HepG2 (cell line): ENCODE measurements around the gene CD19. TPM values are rescaled to one million over a fixed set of nuclear protein-coding genes. Genes with fewer than 3 reads are reported as not detected.

Experiments used
- ATAC-seq: fragments of 200-7000 bp; cut with Tn5 transposase; 3 replicates; pipeline ENCODE4 v1.9.1; 2020; ENCODE audit warnings: mild to moderate bottlenecking, moderate library complexity
- BruUV-seq: library from RNA; stranded (reverse); fragments of 400-500 nt; replicated peaks from 2 replicates; lab custom pipeline; 2021; lab: Mats Ljungman, UMichigan
- CTCF ChIA-PET: fragments of 300-600 bp; formaldehyde crosslinking; extraction: SDS; loops from one replicate; lab custom pipeline; 2021; ENCODE audit warnings: low total read pairs, inconsistent platforms, low intra/inter-chr PET ratio; lab: Yijun Ruan, JAX
- POLR2A ChIA-PET: fragments of 350-600 bp; sonication (Branson Sonifier 250); formaldehyde crosslinking; loops from one replicate; lab custom pipeline; 2020; ENCODE audit warnings: antibody characterized with exemption, inconsistent platforms; lab: Yijun Ruan, JAX
- DNase-seq: peaks from one replicate; pipeline ENCODE4 v3.0.0-alpha.2; 2015; ENCODE audit warnings: low spot score
- FAIRE-seq: peaks from 3 replicates; lab custom pipeline; 2011; peaks lifted over from hg19 to GRCh38; lab: Jason Lieb, UNC
- H2AFZ ChIP-seq: one replicate; pipeline ENCODE4 v1.6.1; 2011; ENCODE audit warnings: low read length, inconsistent platforms
- H3K27ac ChIP-seq: fragments of 300-600 bp; 3 replicates; pipeline ENCODE4 v1.8.0; 2011; ENCODE audit warnings: mixed run types, mild to moderate bottlenecking, mixed read lengths, low read length, inconsistent platforms; ENCODE audit not compliant: insufficient read depth; ENCODE audit errors: extremely low read length
- H3K27me3 ChIP-seq, 2 experiments: fragments of 200-600 bp in 1 of 2; 2 replicates in 1 of 2; 3 replicates in 1 of 2; pipeline versions ENCODE4 v1.6.0 to v1.8.0; 2011; ENCODE audit warnings: low read length in 2 of 2, mild to moderate bottlenecking in 2 of 2, moderate library complexity in 2 of 2, inconsistent platforms in 1 of 2; ENCODE audit not compliant: insufficient read depth in 2 of 2, control insufficient read depth in 1 of 2
- H3K36me3 ChIP-seq, 2 experiments: fragments of 200-600 bp in 1 of 2; replicated peaks in 1 of 2; 2 replicates in 1 of 2; 3 replicates in 1 of 2; pipeline versions ENCODE4 v1.5.1 to v1.8.0; 2011; ENCODE audit warnings: low read length in 2 of 2, inconsistent platforms in 1 of 2; ENCODE audit not compliant: insufficient read depth in 2 of 2, control insufficient read depth in 1 of 2
- H3K4me1 ChIP-seq: 2 replicates; pipeline ENCODE4 v1.5.1; 2012; ENCODE audit warnings: low read length, inconsistent platforms; ENCODE audit not compliant: insufficient read depth
- H3K4me2 ChIP-seq: 2 replicates; pipeline ENCODE4 v1.6.0; 2011; ENCODE audit warnings: low read depth, low read length, inconsistent platforms
- H3K4me3 ChIP-seq, 3 experiments: fragments of 200-600 bp in 1 of 3; sonication (generic), shearing (Covaris generic) in 1 of 3; replicated peaks in 1 of 3; 2 replicates each; pipeline ENCODE4 v1.5.1; 2011 to 2016; ENCODE audit warnings: low read length in 3 of 3, inconsistent platforms in 2 of 3, low read depth in 2 of 3, mild to moderate bottlenecking in 2 of 3, control low read depth in 1 of 3, mixed read lengths in 1 of 3; ENCODE audit not compliant: insufficient read depth in 1 of 3
- H3K79me2 ChIP-seq: one replicate; pipeline ENCODE4 v1.6.1; 2011; ENCODE audit warnings: low read length, inconsistent platforms; ENCODE audit not compliant: insufficient read depth
- H3K9ac ChIP-seq: 2 replicates; pipeline ENCODE4 v1.6.0; 2011; ENCODE audit warnings: mild to moderate bottlenecking, low read depth, low read length, inconsistent platforms; ENCODE audit not compliant: insufficient read depth
- H3K9me3 ChIP-seq: 2 replicates; pipeline ENCODE4 v1.5.1; 2012; ENCODE audit warnings: mild to moderate bottlenecking, low read length
- H4K20me1 ChIP-seq: 2 replicates; pipeline ENCODE4 v1.6.0; 2011; ENCODE audit warnings: inconsistent platforms, mild to moderate bottlenecking, low read length, moderate library complexity; ENCODE audit not compliant: insufficient read depth
- CTCF ChIP-seq: sonication (generic); formaldehyde crosslinking; IDR thresholded peaks from 2 replicates; pipeline ENCODE4 v1.5.0; 2020; ENCODE audit warnings: mild to moderate bottlenecking, missing genetic modification reagents, moderate library complexity
- EHMT2 ChIP-seq: fragments of 200-600 bp; sonication (generic); IDR thresholded peaks from 2 replicates; pipeline ENCODE4 v1.7.0; 2017; ENCODE audit warnings: antibody characterized with exemption, low read depth, low read length, borderline replicate concordance
- ERF ChIP-seq: IDR thresholded peaks from 2 replicates; pipeline ENCODE4 v1.6.1; 2018; ENCODE audit warnings: missing biosample characterization, missing genetic modification reagents
- HCFC1 ChIP-seq: fragments of 150-350 bp; IDR thresholded peaks from 2 replicates; pipeline ENCODE4 v1.6.1; 2014; ENCODE audit warnings: low read depth, low read length
- HNRNPLL ChIP-seq: fragments of 200-400 bp; formaldehyde crosslinking; IDR thresholded peaks from 2 replicates; pipeline ENCODE4 v1.6.1; 2017; ENCODE audit warnings: mild to moderate bottlenecking, low read depth, low read length; ENCODE audit not compliant: poor library complexity, severe bottlenecking
- HOMEZ ChIP-seq: IDR thresholded peaks from 2 replicates; pipeline ENCODE4 v1.6.1; 2016; ENCODE audit warnings: low read depth
- MBD4 ChIP-seq: IDR thresholded peaks from 2 replicates; pipeline ENCODE4 v1.6.1; 2012; ENCODE audit warnings: low read length, inconsistent platforms, borderline replicate concordance
- NCOA5 ChIP-seq: sonication (generic); formaldehyde crosslinking; IDR thresholded peaks from 2 replicates; pipeline ENCODE4 v1.4.0; 2020; ENCODE audit warnings: missing genetic modification reagents
- NFIC ChIP-seq: IDR thresholded peaks from 2 replicates; pipeline ENCODE4 v1.6.1; 2012; ENCODE audit warnings: mild to moderate bottlenecking, low read length, inconsistent platforms
- NR2F6 ChIP-seq, 2 experiments: IDR thresholded peaks; 2 replicates each; pipeline ENCODE4 v1.6.1; 2016; ENCODE audit warnings: antibody characterized with exemption in 1 of 2, mild to moderate bottlenecking in 1 of 2
- RAD21 ChIP-seq: fragments of 450-650 bp; formaldehyde crosslinking; IDR thresholded peaks from 2 replicates; pipeline ENCODE4 v1.5.0; 2020; ENCODE audit warnings: mild to moderate bottlenecking
- SETDB1 ChIP-seq: sonication (generic); formaldehyde crosslinking; IDR thresholded peaks from 2 replicates; pipeline ENCODE4 v1.5.1; 2020; ENCODE audit warnings: missing genetic modification reagents, mild to moderate bottlenecking, borderline replicate concordance
- TAF1 ChIP-seq: sonication (generic); formaldehyde crosslinking; IDR thresholded peaks from 2 replicates; pipeline ENCODE4 v1.4.0; 2020; ENCODE audit warnings: missing genetic modification reagents
- ZFP1 ChIP-seq: IDR thresholded peaks from 2 replicates; pipeline ENCODE4 v1.6.1; 2016
- ZNF230 ChIP-seq: sonication (generic); formaldehyde crosslinking; IDR thresholded peaks from 2 replicates; pipeline ENCODE4 v1.4.0; 2020; ENCODE audit warnings: mild to moderate bottlenecking, missing genetic modification reagents
- ZNF24 ChIP-seq: fragments of 450-650 bp; IDR thresholded peaks from 2 replicates; pipeline ENCODE4 v1.6.1; 2017; ENCODE audit warnings: antibody characterized with exemption, mild to moderate bottlenecking
- ZNF337 ChIP-seq: sonication (generic); formaldehyde crosslinking; IDR thresholded peaks from 2 replicates; pipeline ENCODE4 v1.5.1; 2020; ENCODE audit warnings: missing genetic modification reagents, low read depth, mild to moderate bottlenecking, borderline replicate concordance
- ZNF33B ChIP-seq: sonication (generic); formaldehyde crosslinking; IDR thresholded peaks from 2 replicates; pipeline ENCODE4 v1.5.1; 2020; ENCODE audit warnings: mild to moderate bottlenecking, missing genetic modification reagents
- ZNF556 ChIP-seq: sonication (generic); formaldehyde crosslinking; IDR thresholded peaks from 2 replicates; pipeline ENCODE4 v1.4.0; 2020; ENCODE audit warnings: mild to moderate bottlenecking, missing genetic modification reagents, borderline replicate concordance
- ZNF569 ChIP-seq: sonication (generic); formaldehyde crosslinking; IDR thresholded peaks from 2 replicates; pipeline ENCODE4 v1.5.0; 2020; ENCODE audit warnings: mild to moderate bottlenecking, missing genetic modification reagents, moderate library complexity, borderline replicate concordance
- WGBS: methylation state at CpG from one replicate; pipeline ENCODE4 v1.1.6; 2017; ENCODE audit warnings: low lambda C conversion rate; 5-methylcytosine and 5-hydroxymethylcytosine counted together
- in situ Hi-C: cut with HindIII; loops from 2 replicates; pipeline ENCODE4 v1.10.0; 2017; ENCODE audit warnings: low pct_unique_long_range_greater_than_20kb; ENCODE audit not compliant: extremely low pct_ligation_motif_present
- intact Hi-C: fragments of 100-400 bp; cut with micrococcal nuclease; formaldehyde crosslinking; loops from one replicate; pipeline ENCODE4 v1.10.0; 2022; ENCODE audit not compliant: unreplicated experiment
- polyA plus RNA-seq, 8 experiments: library from polyadenylated mRNA; depleted of rRNA in 3 of 8; stranded (reverse) in 7 of 8; unstranded in 1 of 8; fragments of >200 nt; fragmentation: Illumina TruSeq in 4 of 8; extraction: Trizol in 4 of 8; gene quantifications; 2 replicates each; pipeline versions ENCODE4 v1.2.1 to v1.2.3, GENCODE V29; 2011 to 2016; ENCODE audit warnings: low read depth in 4 of 8, missing spikeins in 1 of 8, mixed read lengths in 1 of 8; ENCODE audit not compliant: insufficient read depth in 1 of 8
- total RNA-seq, 5 experiments: library from RNA; depleted of rRNA; stranded (reverse); fragments of >200 nt; fragmentation: Illumina TruSeq; extraction: Trizol; gene quantifications; 2 replicates each; pipeline ENCODE4 v1.2.3, GENCODE V29; 2016; ENCODE audit warnings: low read depth in 1 of 5
- TF ChIP-seq, protein P1 (sequence below): sonication (generic); formaldehyde crosslinking; IDR thresholded peaks from 2 replicates; pipeline ENCODE4 v1.8.0; 2022; ENCODE audit warnings: missing genetic modification reagents, mild to moderate bottlenecking, inconsistent platforms, borderline replicate concordance

Gene CD19
- total and polyA plus RNA-seq, 2 of the 13 experiments (the other 11 are each of a cell fraction or from before 2014, with no cell fraction given): 0.55 to 1.1 TPM

- peak; percentile 43 for ATAC-seq
- Histone ChIP-seq H4K20me1 (no peaks in the 10 kb centered on the region; the same call in 1 of the 2 replicates), H3K4me3 (no peak overlapping the region), H3K27ac (no peak overlapping the region), H3K4me1 (peaks cover 4% of the 10 kb centered on the region), H3K27me3 (no peaks in the 10 kb centered on the region), H3K36me3 (peaks cover 23 to 55% of the 10 kb centered on the region in 2 experiments), H3K9ac (no peak overlapping the region), H3K4me2 (no peak overlapping the region), H3K9me3 (no peaks in the 10 kb centered on the region), H3K79me2 (no peaks in the 10 kb centered on the region), H2AFZ (no peak overlapping the region)
- intact Hi-C loops: no loop called here
- DNase-seq: peak; percentile 38
- 96% methylated on average over 9 of the region's 12 CpGs for WGBS
- ChIA-PET POLR2A (no interaction called here), CTCF (interaction anchor here (0.6 kb wide), 1 partner anchor 35 kb away, joined by 3 read pairs; no protein-coding TSS in a partner anchor)
- BruUV-seq: no TSS peak
- in situ Hi-C loops: no loop called here
- FAIRE-seq: no peak
- TF ChIP-seq ZNF556 (CRISPR knock-in tag): no peak
- no peak for TF ChIP-seq NCOA5 (CRISPR knock-in tag)
- TF ChIP-seq, protein P1, sequence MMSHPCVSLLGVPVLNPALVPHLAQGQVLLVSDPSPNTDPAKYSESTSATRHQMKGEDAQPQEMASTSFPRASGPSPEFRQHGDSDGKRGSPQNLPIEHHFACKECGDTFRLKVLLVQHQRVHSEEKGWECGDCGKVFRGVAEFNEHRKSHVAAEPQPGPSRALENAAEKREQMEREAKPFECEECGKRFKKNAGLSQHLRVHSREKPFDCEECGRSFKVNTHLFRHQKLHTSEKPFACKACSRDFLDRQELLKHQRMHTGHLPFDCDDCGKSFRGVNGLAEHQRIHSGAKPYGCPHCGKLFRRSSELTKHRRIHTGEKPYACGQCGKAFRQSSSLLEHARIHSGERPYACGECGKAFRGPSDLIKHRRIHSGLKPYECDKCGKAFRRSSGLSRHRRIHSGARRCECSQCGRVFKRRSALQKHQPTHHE (CRISPR knock-in tag): no peak
- TF ChIP-seq ZNF230 (CRISPR knock-in tag): no peak
- TF ChIP-seq RAD21 (CRISPR knock-in tag): peak; percentile 39; the same call in 1 of the 2 replicates
- TF ChIP-seq EHMT2: no peak
- 0 out of 2 replicates have a peak, but pooled peaks have one; percentile 13 for TF ChIP-seq TAF1 (CRISPR knock-in tag)
- no peak for TF ChIP-seq MBD4
- TF ChIP-seq ZFP1 (CRISPR knock-in tag): no peak
- peak; percentile 82 for TF ChIP-seq CTCF (CRISPR knock-in tag)
- peak; percentile 14 for TF ChIP-seq HNRNPLL
- no peak for TF ChIP-seq ERF (CRISPR knock-in tag)
- TF ChIP-seq ZNF33B (CRISPR knock-in tag): no peak
- TF ChIP-seq HOMEZ (CRISPR knock-in tag): no peak
- TF ChIP-seq ZNF337: no peak
- peak; percentile 70; the same call in 1 of the 2 replicates for TF ChIP-seq SETDB1 (CRISPR knock-in tag)
- TF ChIP-seq NR2F6 (IDR thresholded peaks at IDR 0.05): no peak
- TF ChIP-seq NR2F6 (CRISPR knock-in tag; IDR thresholded peaks at IDR 0.05): no peak
- no peak for TF ChIP-seq ZNF569 (CRISPR knock-in tag)
- TF ChIP-seq HCFC1: no peak
- TF ChIP-seq ZNF24: no peak
- TF ChIP-seq NFIC: no peak
These were observed 49.7 kb downstream of the CD19 start for GRCh38 chr16:28981517-28981916.
